Spleen (tissue), 11 donors: ENCODE results near the gene SYNGR2. TPM values are rescaled to one million over a fixed set of nuclear protein-coding genes. Genes with fewer than 3 reads are reported as not detected.
"Not testable (repeated sequence)": the region's sequence is repeated elsewhere in the genome, so short reads cannot be mapped to it uniquely, and the experiment has no call there.

Experiments
- DNase-seq: peaks from one replicate; pipeline ENCODE4 v3.0.0-alpha.2; 2020
- H3K27ac ChIP-seq, 8 donors: fragments of 200-600 bp; sonication (generic) in 7 of 8; 1 replicate in 4 of 8; 2 replicates in 4 of 8; pipeline versions ENCODE4 v1.5.0 to v1.8.0; 2016 to 2021; ENCODE audit warnings: inconsistent platforms in 4 of 8, mild to moderate bottlenecking in 4 of 8, moderate library complexity in 1 of 8
- H3K27me3 ChIP-seq, 7 donors: fragments of 200-600 bp; sonication (generic) in 6 of 7; replicated peaks in 1 of 7; 1 replicate in 4 of 7; 2 replicates in 3 of 7; pipeline versions ENCODE4 v1.5.0 to v1.8.0; 2016 to 2021; ENCODE audit warnings: inconsistent platforms in 3 of 7, mild to moderate bottlenecking in 1 of 7
- H3K36me3 ChIP-seq, 6 donors: fragments of 200-600 bp; sonication (generic) in 5 of 6; 1 replicate in 4 of 6; 2 replicates in 2 of 6; pipeline versions ENCODE4 v1.5.0 to v1.8.0; 2016 to 2021; ENCODE audit warnings: inconsistent platforms in 2 of 6
- H3K4me1 ChIP-seq, 6 donors: fragments of 200-600 bp; sonication (generic) in 5 of 6; 1 replicate in 3 of 6; 2 replicates in 3 of 6; pipeline versions ENCODE4 v1.5.0 to v1.8.0; 2016 to 2021; ENCODE audit warnings: inconsistent platforms in 3 of 6
- H3K4me3 ChIP-seq, 8 donors: fragments of 200-600 bp; sonication (generic) in 7 of 8; 1 replicate in 4 of 8; 2 replicates in 4 of 8; pipeline versions ENCODE4 v1.5.0 to v1.8.0; 2016 to 2021; ENCODE audit warnings: inconsistent platforms in 4 of 8, mild to moderate bottlenecking in 4 of 8, moderate library complexity in 2 of 8
- H3K9me3 ChIP-seq, 8 donors: fragments of 200-600 bp; sonication (generic) in 7 of 8; 1 replicate in 4 of 8; 2 replicates in 4 of 8; pipeline versions ENCODE4 v1.5.0 to v1.8.0; 2016 to 2021; ENCODE audit warnings: inconsistent platforms in 4 of 8
- CTCF ChIP-seq, 11 experiments: fragments of 200-600 bp in 7 of 11; fragments of 450-650 bp in 4 of 11; sonication (generic) in 4 of 11; IDR thresholded peaks in 8 of 11; conservative IDR thresholded peaks in 3 of 11; 1 replicate in 7 of 11; 2 replicates in 4 of 11; pipeline versions ENCODE4 v1.4.0 to v1.8.0; 2016 to 2021; ENCODE audit warnings: antibody characterized with exemption in 11 of 11, inconsistent platforms in 4 of 11, mild to moderate bottlenecking in 1 of 11
- POLR2A ChIP-seq, 3 donors: fragments of 450-650 bp; IDR thresholded peaks; one replicate each; pipeline ENCODE4 v1.5.1; 2017; ENCODE audit warnings: antibody characterized with exemption in 3 of 3, mild to moderate bottlenecking in 1 of 3
- POLR2AphosphoS5 ChIP-seq, 3 donors: sonication (generic); formaldehyde crosslinking; IDR thresholded peaks; one replicate each; pipeline ENCODE4 v1.5.1; 2017; ENCODE audit warnings: antibody characterized with exemption in 3 of 3
- WGBS, 5 donors: extraction: QIAGEN DNeasy Blood & Tissue Kit in 3 of 5; methylation state at CpG; one replicate each; pipeline versions ENCODE4 v1.1.5 to v1.1.7; 2013 to 2018; 5-methylcytosine and 5-hydroxymethylcytosine counted together
- intact Hi-C: fragments of 100-400 bp; cut with DNase I; formaldehyde crosslinking; loops from one replicate; pipeline ENCODE4 v1.15.0; 2023; ENCODE audit warnings: low total_unique reads
- polyA plus RNA-seq, 3 donors: library from polyadenylated mRNA; stranded (reverse); fragments of 200-250 nt; gene quantifications; one replicate each; pipeline ENCODE4 v1.2.1, GENCODE V29; 2013
- total RNA-seq, 7 donors: library from RNA; depleted of rRNA in 3 of 7; stranded (reverse); fragments of >200 nt in 3 of 7; fragmentation: NEBNext Ultra II Directional in 4 of 7; extraction: Animal tissue kit (Norgen Biotek cat#: 25700) in 4 of 7; gene quantifications; one replicate each; pipeline versions ENCODE4 v1.1.0 to v1.2.1, GENCODE V29; 2016 to 2021
- donor health status: healthy with polysubstance abuse.
- donor health status: DM: no; HTN: no; CAD: no; lungs with moderate emphysema.
- donor health status: DM: no; HTN: no; CAD: no.
- donor health status: Bipolar disorder and iron deficiency.
- donor health status: healthy.
- donor health status: DM: no; HTN: no; CAD: no.
- donor health status: DM: yes; HTN: yes; CAD: no.

The SYNGR2 gene
- total and polyA plus RNA-seq, 10 donors = 107 to 201 (median 144) TPM

GRCh38 chr17:78138204-78139060 lies 29.9 kb upstream of the SYNGR2 start:
- H3K27ac ChIP-seq = peak overlapping the region in 7 of 8 donors; percentile 21 to 97 (median 76)
- peak; percentile 81 for DNase-seq
- no peak for TF ChIP-seq POLR2A (IDR thresholded peaks at IDR 0.05)
- peak in 2 of 3 donors; percentile 3 to 52 for TF ChIP-seq POLR2AphosphoS5 (IDR thresholded peaks at IDR 0.05)
- no peaks in the 10 kb centered on the region for H3K9me3 ChIP-seq
- H3K4me3 ChIP-seq = no peak overlapping the region
- WGBS, 5 donors = 75 to 88% (median 88%) methylated on average over 16 to 17 of the region's 17 CpGs
- H3K4me1 ChIP-seq = peaks cover 42 to 100% (median 81%) of the 10 kb centered on the region in 6 donors
- peaks cover 2 to 76% (median 42%) of the 10 kb centered on the region in 6 donors for H3K36me3 ChIP-seq
- H3K27me3 ChIP-seq = no peaks in the 10 kb centered on the region
- intact Hi-C loops = no loop called here

GRCh38 chr17:78139861-78140168 lies 28.6 kb upstream of the SYNGR2 start:
- Histone ChIP-seq H3K4me3 (peak overlapping the region in 1 of 8 donors; percentile 49), H3K36me3 (peaks cover under 1 to 63% (median 35%) of the 10 kb centered on the region in 6 donors)

GRCh38 chr17:78140169-78141051 lies 28.0 kb upstream of the SYNGR2 start:
- Histone ChIP-seq H3K4me3 (peak overlapping the region in 5 of 8 donors; percentile 10 to 49 (median 14)), H3K36me3 (peaks cover 0 to 57% (median 29%) of the 10 kb centered on the region in 6 donors), H3K4me1 (peaks cover 46 to 100% (median 84%) of the 10 kb centered on the region in 6 donors), H3K27me3 (no peaks in the 10 kb centered on the region), H3K27ac (peak overlapping the region; percentile 2 to 84 (median 74)), H3K9me3 (no peaks in the 10 kb centered on the region)
- intact Hi-C loops = no loop called here
- TF ChIP-seq POLR2A (IDR thresholded peaks at IDR 0.05) (peak in 1 of 3 donors; percentile 16), CTCF (IDR thresholded peaks at IDR 0.05 in 8 of 11, conservative IDR thresholded peaks at IDR 0.05 in 3 of 11) (peak in 3 of 11 experiments; percentile 13 to 25 (median 24)), POLR2AphosphoS5 (IDR thresholded peaks at IDR 0.05) (peak; percentile 81 to 89 (median 88))
- 25 to 42% (median 31%) methylated on average over 34 to 58 of the region's 58 CpGs for WGBS, 5 donors
- peak; percentile 99 for DNase-seq

More at GRCh38 chr17:78139861-78140168, 28.6 kb upstream of the SYNGR2 start:
- H3K9me3 ChIP-seq, H3K27me3 ChIP-seq, DNase-seq, intact Hi-C loops: not testable (repeated sequence)
- H3K4me1 ChIP-seq = peaks cover 40 to 100% (median 81%) of the 10 kb centered on the region in 6 donors
- 82 to 87% (median 84%) methylated on average over 12 of the region's 12 CpGs for WGBS, 5 donors
- H3K27ac ChIP-seq = peak overlapping the region; percentile 0 to 84 (median 74)

GRCh38 chr17:78141437-78142118 lies 26.8 kb upstream of the SYNGR2 start:
- H3K9me3 ChIP-seq = no peaks in the 10 kb centered on the region
- H3K36me3 ChIP-seq = peaks cover 0 to 45% (median 18%) of the 10 kb centered on the region in 6 donors
- WGBS, 5 donors = 76 to 86% (median 77%) methylated on average over 14 to 20 of the region's 20 CpGs
- H3K27ac ChIP-seq = peak overlapping the region in 7 of 8 donors; percentile 65 to 84 (median 75)
- intact Hi-C loops = no loop called here
- no peak overlapping the region for H3K4me3 ChIP-seq
- peak; percentile 81 for DNase-seq
- H3K4me1 ChIP-seq = peaks cover 55 to 100% (median 87%) of the 10 kb centered on the region in 6 donors
- TF ChIP-seq POLR2AphosphoS5 (IDR thresholded peaks at IDR 0.05) (peak; percentile 44 to 87 (median 65)), CTCF (IDR thresholded peaks at IDR 0.05 in 8 of 11, conservative IDR thresholded peaks at IDR 0.05 in 3 of 11) (no peak), POLR2A (IDR thresholded peaks at IDR 0.05) (no peak)
- H3K27me3 ChIP-seq = no peaks in the 10 kb centered on the region
